Lower leg skin (tissue), 3 donors: Measurements from ENCODE around the gene PARP6.

Experiments used
- POLR2A ChIP-seq, 2 donors: fragments of 450-650 bp; IDR thresholded peaks; one replicate each; pipeline ENCODE4 v1.6.1; 2016 to 2017; ENCODE audit warnings: antibody characterized with exemption in 2 of 2, mild to moderate bottlenecking in 1 of 2, moderate library complexity in 1 of 2
- TF ChIP-seq, protein P1 (sequence below), 3 donors: fragments of 450-650 bp; IDR thresholded peaks; one replicate each; pipeline ENCODE4 v1.5.1; 2016; ENCODE audit warnings: antibody characterized with exemption in 3 of 3, mild to moderate bottlenecking in 3 of 3, moderate library complexity in 2 of 3

- TF ChIP-seq POLR2A (IDR thresholded peaks at IDR 0.05), result no peak
- TF ChIP-seq, protein P1, sequence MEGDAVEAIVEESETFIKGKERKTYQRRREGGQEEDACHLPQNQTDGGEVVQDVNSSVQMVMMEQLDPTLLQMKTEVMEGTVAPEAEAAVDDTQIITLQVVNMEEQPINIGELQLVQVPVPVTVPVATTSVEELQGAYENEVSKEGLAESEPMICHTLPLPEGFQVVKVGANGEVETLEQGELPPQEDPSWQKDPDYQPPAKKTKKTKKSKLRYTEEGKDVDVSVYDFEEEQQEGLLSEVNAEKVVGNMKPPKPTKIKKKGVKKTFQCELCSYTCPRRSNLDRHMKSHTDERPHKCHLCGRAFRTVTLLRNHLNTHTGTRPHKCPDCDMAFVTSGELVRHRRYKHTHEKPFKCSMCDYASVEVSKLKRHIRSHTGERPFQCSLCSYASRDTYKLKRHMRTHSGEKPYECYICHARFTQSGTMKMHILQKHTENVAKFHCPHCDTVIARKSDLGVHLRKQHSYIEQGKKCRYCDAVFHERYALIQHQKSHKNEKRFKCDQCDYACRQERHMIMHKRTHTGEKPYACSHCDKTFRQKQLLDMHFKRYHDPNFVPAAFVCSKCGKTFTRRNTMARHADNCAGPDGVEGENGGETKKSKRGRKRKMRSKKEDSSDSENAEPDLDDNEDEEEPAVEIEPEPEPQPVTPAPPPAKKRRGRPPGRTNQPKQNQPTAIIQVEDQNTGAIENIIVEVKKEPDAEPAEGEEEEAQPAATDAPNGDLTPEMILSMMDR (IDR thresholded peaks at IDR 0.05), result no peak
Observed at GRCh38 chr15:72203507-72203837, 68.9 kb downstream of the PARP6 start.
